K562 (cell line): ENCODE results near the gene INMT.

ENCODE experiments used
- CTCF ChIP-seq, 3 experiments: IDR thresholded peaks in 2 of 3; conservative IDR thresholded peaks in 1 of 3; 2 replicates each; pipeline ENCODE4 v1.5.1; 2011 to 2012; ENCODE audit warnings: low read length in 3 of 3, mild to moderate bottlenecking in 3 of 3, control low read depth in 2 of 3, improper control_type of control experiment in 1 of 3, inconsistent platforms in 1 of 3, low read depth in 1 of 3, mixed read lengths in 1 of 3, moderate library complexity in 1 of 3; ENCODE audit not compliant: insufficient read depth in 2 of 3
- E2F5 ChIP-seq: sonication (generic); formaldehyde crosslinking; IDR thresholded peaks from 2 replicates; pipeline ENCODE4 v1.8.0; 2022; ENCODE audit warnings: mild to moderate bottlenecking, missing genetic modification reagents
- HDAC1 ChIP-seq, 2 experiments: fragments of 450-650 bp; IDR thresholded peaks; 2 replicates each; pipeline ENCODE4 v1.6.1; 2016 to 2017; ENCODE audit warnings: inconsistent platforms in 1 of 2, mild to moderate bottlenecking in 1 of 2, moderate library complexity in 1 of 2
- KDM1A ChIP-seq, 2 experiments: fragments of 450-650 bp; IDR thresholded peaks; 2 replicates each; pipeline ENCODE4 v1.6.1; 2016; ENCODE audit warnings: mild to moderate bottlenecking in 2 of 2
- PHF8 ChIP-seq: fragments of 200-600 bp; sonication (generic); IDR thresholded peaks from 2 replicates; pipeline ENCODE4 v1.6.1; 2012; ENCODE audit warnings: mixed run types, mild to moderate bottlenecking, inconsistent platforms, low read length, moderate library complexity, borderline replicate concordance
- PTTG1 ChIP-seq: fragments of 450-650 bp; IDR thresholded peaks from 2 replicates; pipeline ENCODE4 v1.6.1; 2016; ENCODE audit warnings: low read depth, mild to moderate bottlenecking, missing genetic modification characterization, missing compliant biosample characterization
- TAF1 ChIP-seq: IDR thresholded peaks from 2 replicates; pipeline ENCODE4 v1.6.1; 2011; ENCODE audit warnings: mild to moderate bottlenecking, low read length, moderate library complexity; ENCODE audit not compliant: insufficient read depth, control insufficient read depth, severe bottlenecking; ENCODE audit errors: extremely low read depth
- YY1 ChIP-seq, 3 experiments: IDR thresholded peaks; 2 replicates each; pipeline ENCODE4 v1.6.1; 2011; ENCODE audit warnings: low read length in 2 of 3, mild to moderate bottlenecking in 2 of 3, moderate library complexity in 2 of 3, borderline replicate concordance in 1 of 3, control low read depth in 1 of 3, low read depth in 1 of 3; ENCODE audit not compliant: insufficient read depth in 3 of 3, insufficient replicate concordance in 2 of 3, control insufficient read depth in 1 of 3, insufficient read length in 1 of 3; ENCODE audit errors: extremely low read depth in 1 of 3

GRCh38 chr7:30732606-30733005 lies 19.3 kb upstream of the INMT start:
- TF ChIP-seq PHF8 (no peak), CTCF (IDR thresholded peaks at IDR 0.05 in 2 of 3, conservative IDR thresholded peaks at IDR 0.05 in 1 of 3; ENCODE audit: insufficient read depth in 2 of 3, low read depth in 1 of 3, low read length in 3 of 3) (no peak), PTTG1 (tag) (no peak), KDM1A (IDR thresholded peaks at IDR 0.05) (no peak), YY1 (IDR thresholded peaks at IDR 0.05; ENCODE audit: borderline replicate concordance in 1 of 3, control insufficient read depth in 1 of 3, extremely low read depth in 1 of 3, insufficient read depth in 3 of 3, insufficient read length in 1 of 3, insufficient replicate concordance in 2 of 3, low read depth in 1 of 3, low read length in 2 of 3) (no peak), TAF1 (no peak), HDAC1 (IDR thresholded peaks at IDR 0.05) (no peak), E2F5 (no peak)
